IPS-NIHi7 (cell line): ENCODE data around the gene ZBED2.

Experiments
- DNase-seq: peaks from one replicate; pipeline ENCODE4 v3.0.0; 2012; ENCODE audit warnings: mixed read lengths; ENCODE audit errors: extremely low spot score

The ZBED2 gene

DNA sequence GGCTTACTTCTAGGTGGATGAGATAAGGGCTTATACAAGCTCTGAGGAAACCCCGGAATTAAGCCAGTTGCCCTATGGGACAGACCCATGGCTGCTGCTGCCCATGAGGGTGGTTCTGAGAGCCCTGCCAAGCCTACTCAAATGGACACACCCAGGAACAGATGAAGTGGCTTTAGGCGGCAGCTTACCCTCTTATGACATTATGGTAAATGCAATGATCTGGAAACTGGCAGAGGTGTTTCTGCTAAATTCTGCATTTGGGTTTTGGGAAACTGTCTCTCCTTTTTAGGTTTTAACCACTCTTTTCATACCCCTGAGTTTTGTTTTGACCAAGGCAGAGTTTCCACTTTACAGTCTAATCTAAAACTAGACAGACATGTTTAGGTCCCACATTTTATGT is 9.0 kb upstream of the ZBED2 start:
- DNase-seq: no peak

DNA sequence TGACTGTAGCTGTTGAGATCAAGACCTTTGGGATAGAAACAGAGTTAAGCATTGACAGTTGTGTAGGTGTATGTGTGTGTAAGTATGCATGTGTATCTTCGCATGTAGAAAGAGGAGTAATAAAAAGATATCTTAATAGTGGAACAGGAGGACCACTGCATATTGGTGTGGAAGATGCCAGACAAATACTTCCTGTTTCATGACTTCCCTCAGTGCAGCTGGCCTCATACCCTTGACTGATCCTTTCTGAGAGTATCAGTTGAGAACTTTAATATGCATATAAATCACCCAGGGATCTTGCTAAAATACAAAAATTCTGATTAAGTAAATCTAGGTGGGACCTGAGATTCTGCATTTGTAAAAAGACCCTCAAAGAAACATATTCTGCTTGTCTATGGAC is 8.5 kb upstream of the ZBED2 start:
- no peak for DNase-seq

DNA sequence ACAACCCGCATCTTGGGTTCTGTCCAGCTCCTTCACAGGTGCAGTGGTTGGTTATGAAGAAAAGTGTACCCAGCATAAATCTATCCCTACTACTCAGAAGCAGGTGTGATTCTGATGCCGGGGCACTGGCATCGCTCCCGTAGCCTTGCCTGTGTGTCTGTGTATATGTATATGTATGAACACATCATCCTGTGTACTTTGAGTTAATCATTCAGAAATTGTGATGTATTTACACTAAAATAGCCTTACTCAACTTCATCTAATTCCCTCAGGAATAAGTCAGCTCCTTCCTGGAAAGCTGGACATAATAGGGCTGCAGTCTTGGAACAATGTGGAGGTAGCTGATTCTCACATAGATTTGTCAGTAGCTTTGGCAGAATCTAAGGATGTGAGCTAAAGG is 6.7 kb upstream of the ZBED2 start:
- no peak for DNase-seq

DNA sequence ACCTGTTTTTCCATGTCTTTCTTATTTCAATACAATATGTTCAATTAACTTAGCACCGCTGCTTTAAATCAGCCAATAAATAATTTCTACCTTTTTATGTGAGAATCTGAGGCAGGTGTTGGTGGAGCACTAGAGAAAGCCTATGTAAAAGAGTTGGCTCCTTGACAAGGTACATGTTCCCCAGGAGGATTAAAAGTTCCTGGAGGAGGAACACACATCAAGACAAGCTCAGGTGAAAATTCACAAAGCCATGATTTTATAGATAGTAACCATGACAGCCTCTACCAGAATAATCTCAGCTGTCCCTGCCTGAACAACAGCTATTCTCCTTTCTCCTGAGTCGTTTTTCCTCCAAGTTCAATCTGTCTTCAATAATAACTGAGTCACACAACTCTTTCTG is 3.4 kb upstream of the ZBED2 start:
- no peak for DNase-seq

DNA sequence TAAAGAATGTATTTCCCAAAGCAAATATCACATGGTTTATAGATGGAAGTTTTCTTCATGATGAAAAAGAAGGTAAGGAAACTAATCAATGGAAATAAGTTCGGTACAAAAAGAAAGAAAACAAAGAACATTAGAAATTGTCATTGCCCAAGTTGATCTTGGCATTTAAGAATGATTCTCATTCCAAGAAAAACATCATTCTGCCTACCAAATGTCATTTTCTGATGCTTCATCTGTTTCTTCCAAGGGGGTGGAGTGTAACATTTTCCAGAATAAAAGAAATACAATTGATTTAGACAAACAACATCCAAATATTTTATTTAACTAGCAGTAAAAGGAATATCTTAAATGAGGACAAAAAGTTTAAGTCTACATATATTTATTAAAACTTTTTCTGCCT is 3.0 kb upstream of the ZBED2 start:
- DNase-seq: no peak

DNA sequence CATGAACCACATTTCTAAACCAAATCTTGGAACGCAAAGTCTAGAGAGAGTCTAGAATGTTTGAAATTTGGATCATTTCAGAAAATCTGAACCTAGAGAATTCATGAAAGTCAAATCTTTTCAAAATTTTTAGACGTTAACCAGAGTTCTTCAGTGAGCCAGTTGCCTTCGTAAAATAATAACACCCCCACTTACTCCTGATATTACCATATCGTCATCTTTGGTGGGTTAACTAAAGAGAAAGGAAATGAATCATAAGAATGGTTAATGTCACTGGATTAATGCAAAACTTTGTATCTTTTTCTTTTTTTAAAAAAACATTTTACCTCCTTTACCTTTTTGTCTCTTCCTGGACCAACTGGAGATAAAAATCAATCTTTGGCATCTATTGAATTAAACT is 1.2 kb upstream of the ZBED2 start:
- DNase-seq: no peak

DNA sequence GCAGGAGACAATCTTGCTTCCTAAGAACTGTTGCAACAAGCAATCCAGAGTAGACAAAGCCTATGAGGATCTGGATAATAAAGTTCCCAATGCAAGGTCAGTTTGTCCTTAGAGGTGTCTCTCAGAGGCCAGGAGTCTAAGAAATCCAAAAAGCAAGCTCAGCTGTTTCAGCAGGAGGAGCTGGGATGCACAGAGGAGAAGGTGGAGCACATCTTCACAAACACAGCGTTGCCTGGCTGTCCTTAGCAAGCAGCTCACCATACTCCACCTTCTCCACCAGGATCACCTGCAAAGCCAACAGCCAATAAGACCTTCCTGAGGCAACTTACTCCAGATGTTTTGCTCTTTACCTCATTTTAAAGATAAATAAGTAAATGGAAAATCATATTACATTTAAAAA is 365 bp downstream of the ZBED2 start:
- DNase-seq: no peak

DNA sequence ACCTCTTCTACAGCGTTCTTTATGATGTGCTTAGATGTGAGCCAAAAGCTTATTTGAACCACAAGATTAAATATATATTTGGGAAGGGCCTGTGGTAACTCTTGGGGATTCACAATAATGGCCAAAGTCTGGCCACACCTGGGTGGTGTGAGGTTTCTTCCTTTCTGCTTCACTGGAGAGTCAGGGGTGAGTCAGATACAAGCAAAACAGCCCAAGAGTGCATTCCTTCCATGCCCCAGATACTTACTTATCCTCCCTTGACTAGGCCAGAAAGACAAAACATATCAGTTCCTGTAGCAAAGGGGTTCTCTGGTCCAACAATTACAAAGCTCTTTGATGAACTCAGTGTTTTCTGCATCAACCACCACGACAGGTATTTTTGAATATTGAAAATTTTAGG is 941 bp downstream of the ZBED2 start:
- DNase-seq: no peak

DNA sequence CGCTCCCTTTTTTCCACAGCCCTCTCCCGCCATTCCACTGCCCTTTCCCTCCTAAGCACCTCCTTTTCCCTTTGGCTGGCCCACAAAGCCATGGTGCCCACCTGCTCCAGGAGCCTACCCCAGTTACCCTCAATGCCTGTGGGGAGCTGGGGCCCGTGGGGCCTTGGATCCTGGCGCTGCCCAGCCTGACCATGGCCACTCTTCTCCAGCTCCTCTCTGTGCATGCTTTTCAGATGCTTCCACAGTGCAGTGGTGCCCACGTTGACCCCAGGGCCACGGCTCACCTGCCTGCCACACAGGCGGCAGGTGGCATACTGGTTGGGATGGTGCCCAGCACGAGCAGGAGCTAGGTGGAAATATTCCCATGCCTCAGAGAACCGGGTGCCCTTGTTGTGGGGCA is 1.5 kb downstream of the ZBED2 start:
- DNase-seq: no peak

DNA sequence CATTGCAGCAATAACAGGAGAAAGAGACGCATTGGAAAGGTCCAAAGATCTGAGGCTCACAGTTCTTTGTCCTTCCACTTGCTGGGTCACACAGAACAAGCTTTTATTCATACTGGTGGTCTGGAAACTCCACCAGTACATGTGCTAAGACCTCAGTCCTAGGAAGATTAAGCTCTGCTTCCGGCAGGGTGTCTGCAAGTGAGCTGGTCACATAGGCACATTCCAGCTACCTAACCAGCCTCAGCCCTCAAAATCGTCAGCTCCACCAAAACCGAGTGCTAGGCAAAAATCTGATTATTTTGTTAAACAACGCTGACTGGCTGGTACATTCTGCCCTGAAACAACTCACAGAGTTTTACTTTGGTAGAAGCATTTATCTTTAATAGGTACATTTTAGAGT is 2.2 kb downstream of the ZBED2 start:
- DNase-seq: no peak

DNA sequence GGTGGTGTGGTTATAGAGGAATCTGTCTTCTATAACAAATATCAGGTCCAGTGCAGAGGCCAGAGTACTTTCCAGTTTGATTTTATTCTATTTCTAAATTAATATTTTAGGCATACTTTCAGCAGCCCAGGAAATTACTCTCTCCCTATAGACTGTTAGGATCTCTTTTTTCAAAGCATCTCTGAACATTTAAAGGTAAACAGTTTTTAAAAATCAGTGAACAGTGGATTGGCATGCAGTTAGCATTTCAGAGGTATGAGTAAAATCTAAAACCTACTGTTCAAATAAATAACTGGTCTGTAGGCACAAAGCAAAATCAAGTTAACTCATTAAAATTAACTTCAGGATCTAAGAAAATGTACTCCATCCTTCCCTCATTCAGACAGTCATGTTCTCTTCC is 3.0 kb downstream of the ZBED2 start:
- no peak for DNase-seq

DNA sequence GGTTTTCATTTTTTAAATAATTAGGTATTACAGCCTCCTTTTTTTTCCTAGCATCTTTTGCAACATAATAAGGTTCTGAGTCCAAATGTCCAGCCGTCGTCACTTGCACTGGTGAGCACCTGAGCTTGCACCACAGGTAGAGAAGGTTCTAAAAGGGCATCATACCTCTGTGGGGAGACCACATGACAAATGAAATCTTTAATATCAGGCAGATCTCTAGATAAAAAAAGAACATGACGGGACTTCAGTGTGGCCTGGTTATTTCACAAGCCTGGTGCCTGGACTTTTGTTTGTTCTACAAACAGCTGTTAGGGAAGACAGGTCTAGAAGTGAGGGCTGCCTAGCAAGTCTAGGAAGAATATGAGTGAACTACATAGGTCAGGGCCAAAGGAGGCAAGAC is 3.6 kb downstream of the ZBED2 start:
- DNase-seq: no peak

DNA sequence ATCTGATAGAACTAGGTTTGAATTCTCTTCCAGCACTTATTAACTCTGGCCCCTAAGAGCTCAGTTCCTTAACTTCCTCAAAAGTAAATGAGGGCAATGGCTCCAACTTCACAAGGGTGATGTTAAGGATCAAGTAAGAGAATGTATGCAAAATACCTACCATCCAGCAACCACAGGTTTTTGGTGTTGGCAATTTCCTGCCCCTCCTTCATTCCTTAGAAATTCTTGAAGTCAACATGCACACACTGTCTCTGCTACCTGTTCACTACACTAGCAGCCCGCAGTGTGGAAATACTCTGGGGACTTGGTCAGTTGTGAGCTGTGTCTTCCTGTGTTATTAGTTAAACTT is 5.0 kb downstream of the ZBED2 start:
- DNase-seq: no peak

DNA sequence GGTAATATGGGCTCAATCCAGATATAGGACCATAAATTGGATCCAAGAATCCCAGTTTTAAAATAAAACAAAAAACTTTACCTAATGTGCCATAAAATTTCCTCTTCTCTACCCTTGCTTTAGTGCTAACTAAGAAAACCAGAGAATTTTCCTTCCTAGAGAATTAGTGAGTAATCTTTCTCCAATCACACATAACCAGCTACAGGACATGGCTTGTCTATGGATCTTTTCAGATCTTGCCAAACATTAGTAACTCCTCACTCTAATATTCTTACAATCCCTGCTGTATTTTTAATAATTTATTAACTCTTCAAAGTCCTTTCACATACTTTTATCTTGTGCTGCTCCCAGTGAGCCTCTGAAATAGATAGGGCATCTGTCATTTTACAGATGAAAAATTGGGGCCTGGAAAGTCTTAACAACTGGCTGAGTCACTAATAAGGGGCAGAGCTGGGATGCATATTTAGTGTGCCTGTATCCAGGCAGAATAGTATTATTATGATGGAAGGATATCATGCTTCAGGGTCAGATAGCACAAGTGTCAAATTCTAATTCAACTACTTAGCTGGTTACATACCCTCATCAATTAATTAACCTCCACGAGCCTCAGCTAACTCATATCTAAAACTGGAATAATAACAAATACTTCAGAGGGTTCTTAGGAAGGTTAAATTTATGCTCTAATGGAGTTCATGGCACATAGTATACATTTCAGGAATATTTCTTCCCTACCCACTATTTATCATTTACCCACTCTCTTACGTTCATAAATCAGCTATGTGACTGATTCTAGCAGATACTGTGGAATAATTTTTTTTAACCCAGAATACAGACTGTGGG is 5.6 kb downstream of the ZBED2 start:
- no peak for DNase-seq

DNA sequence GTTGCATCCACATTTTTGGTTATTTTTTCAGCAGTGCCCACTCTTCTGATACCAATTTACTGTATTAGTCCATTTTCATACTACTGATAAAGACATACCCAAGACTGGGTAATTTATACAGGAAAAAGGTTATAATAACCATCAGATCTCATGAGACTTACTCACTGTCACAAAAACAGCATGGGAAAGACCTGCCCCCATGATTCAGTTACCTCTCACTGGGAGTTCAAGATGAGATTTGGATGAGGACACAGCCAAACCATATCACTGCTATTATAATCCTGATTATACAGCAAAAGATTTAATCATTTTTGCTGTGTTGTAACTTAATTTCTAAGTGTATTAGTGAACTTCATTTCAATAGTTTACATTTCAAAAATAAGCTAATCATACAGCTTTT is 6.6 kb downstream of the ZBED2 start:
- no peak for DNase-seq

DNA sequence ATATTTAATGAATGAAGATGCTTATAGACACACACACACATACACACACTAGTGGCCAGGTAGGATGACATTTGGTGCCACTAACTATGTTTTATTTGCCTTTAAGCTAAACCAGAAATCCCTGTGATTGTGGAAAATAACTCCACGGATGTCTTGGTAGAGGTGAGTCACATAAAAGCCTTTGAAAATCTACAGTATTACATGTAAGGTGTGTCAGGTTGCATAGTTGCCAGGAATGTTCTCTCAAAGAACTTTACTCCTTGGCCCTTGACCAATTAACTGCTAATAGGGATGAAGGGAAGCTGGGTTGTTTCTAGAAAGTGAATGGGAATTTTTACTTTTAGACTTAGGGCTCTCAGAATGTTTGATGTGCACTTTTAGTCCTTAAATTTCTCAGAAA is 9.9 kb downstream of the ZBED2 start:
- DNase-seq: no peak

DNA sequence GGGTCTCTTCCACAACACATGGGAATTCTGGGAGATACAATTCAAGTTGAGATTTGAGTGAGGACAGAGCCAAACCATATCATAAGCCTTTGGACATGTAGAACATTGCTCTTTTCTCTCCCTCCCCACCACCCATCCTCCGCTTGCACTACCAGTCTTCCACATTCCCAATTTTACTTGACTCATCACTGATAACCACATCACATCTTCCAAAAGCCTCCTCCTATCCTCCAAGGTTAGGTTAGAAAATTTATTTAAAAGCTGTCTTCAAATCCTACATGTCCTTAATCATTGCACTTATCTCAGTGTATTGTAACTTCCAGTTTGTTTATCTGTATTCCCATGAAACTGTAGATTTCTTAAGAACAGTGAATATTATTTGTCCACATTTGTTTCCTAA is 10.4 kb downstream of the ZBED2 start:
- no peak for DNase-seq

DNA sequence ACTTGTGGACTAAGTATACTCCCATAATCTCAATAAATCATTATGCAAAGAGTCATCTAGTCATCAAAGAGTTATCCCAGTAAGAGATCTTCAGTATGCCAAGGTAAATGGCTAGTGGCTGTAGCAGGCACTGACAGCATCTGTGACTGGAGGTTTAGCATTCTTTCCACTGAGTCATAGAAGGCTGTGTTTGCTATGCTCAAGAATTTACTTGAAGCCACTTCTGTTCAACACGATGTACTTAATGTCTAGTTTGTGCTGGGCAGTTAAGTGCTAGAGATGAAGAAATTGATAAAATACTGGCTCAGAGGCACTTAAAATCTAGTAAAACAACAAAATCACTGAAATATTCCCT is 13.0 kb downstream of the ZBED2 start:
- DNase-seq: no peak

DNA sequence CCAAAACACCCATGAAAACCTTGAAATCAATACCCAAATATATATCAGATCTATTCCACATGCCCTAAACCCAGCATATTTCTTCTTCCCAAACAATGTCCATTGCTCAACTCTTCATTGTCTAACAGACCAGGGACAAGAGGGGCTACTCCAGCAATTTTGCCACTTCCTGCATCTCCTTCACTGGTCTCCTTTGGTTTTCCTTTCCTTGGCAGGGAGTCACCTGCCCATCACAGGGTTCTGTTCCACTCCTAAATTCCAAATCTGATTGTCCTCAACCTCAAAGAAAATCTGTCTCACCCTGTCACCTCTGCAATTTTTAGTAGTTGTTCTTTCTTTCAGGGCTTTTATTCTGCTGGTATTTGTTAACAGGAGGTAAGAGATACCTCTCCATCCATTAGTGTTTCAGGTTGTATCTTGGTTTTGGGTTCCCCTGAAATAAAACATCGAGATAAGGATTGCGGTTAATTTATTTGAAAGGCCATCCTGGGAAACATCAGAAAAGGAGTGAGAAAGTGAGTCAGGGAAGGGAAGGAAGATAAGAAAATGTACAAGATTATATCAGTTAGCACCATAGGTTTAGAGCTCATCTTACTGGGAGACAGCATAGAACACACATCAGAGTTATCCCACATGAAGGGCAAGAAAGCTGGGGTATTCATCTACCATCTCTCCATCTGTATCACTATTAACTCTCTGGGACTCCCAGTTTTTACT is 13.6 kb downstream of the ZBED2 start:
- no peak for DNase-seq

DNA sequence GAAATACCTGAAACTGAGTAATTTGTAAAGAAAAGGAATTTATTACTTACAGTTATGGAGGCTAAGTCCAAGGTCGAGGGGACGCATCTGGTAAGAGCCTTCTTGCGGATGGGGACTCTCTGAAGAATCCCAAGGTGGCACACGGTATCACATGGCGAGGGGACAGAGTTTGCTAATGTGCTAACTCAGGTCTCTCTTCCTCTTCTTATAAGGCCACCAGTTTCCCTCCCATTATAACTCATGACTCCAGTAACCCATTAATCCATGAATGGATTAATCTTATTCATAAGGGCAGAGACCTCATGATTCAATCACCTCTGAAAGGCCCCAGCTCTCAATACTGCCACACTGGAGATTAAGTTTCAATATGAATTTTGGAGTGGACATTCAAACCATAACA is 15.7 kb downstream of the ZBED2 start:
- DNase-seq: no peak

DNA sequence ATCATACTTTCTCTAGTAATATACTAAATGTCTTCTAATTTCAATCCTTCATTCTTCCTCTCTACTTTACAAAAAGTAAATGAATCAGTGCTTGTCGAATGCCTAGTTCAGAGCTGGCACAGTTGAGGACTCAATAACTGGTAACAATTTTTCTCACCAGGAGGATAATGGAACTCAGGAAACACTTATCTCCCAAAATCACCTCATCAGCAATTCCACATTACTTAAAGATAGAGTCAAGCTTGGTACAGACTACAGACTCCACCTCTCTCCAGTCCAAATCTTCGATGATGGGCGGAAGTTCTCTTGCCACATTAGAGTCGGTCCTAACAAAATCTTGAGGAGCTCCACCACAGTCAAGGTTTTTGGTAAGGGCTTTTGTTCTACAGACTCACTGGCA is 16.3 kb downstream of the ZBED2 start:
- no peak for DNase-seq

DNA sequence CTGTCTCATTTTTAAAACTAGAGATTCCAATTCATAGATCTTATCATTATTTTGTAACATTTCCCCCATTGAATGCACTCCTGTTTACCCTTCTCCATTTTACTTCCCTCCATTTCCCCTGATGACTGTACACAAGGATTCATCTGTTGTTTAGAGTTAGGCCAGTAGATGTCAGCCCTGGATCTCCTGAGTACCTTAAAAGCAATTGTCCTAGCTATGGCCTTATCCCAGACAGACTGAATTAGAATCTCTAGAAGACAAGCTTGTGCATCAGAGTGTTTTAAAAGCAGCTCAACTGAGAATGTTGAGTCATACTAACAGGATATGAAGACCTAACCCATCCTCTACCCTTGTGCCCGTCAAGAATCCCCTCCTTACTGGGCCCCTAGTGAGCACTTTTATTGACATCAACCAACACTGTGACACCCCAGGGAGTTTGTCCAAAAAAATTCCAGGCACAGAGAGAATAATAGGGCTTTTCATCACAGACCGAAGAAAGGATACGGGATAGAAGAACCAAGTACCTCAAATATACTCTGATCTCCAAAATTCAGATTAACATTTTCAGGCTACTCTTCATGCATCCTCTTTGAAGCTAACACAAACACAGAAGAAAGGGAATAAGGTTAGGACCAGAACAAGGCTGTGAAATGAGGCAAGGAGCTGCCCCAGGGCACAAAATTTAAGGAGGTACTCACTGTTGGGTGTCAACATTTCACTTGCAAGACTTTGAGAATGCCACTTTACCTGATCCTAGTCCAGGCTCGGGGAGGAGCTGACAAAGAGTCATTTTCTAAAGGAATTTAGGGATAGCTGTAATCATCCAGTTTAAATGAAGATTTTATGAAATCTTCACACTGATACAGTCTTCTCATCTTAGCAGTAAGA is 17.1 kb downstream of the ZBED2 start:
- peak; percentile 61 for DNase-seq

DNA sequence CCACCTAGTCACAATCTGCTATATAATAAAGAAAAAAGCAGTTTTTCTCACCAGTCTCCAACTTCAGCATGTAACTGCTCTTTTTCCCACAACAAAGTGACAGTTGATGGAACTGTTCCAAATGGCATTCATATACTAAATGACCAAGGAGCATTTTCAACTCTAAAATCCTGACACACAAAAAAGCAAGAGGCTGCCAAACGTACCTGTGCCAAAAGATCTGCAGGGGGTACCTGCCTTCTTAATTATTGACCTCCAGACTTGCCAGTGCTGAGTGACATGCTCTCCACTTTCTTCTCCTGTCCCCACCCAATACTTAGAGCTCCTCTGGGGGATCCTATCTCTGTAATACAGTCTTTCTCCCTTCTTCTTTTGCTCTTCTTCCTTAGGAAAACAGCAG is 18.0 kb downstream of the ZBED2 start:
- no peak for DNase-seq
